ENCODE data around the gene CPEB3. TPM values are rescaled to one million over a fixed set of nuclear protein-coding genes. Genes with fewer than 3 reads are reported as not detected.

The CPEB3 gene
- total RNA-seq, 1 experiment from 2014 or later, result 3.4 TPM

Small RNA genes lying within 50 kb of the gene (small RNA-seq; reads per million reads assigned to genes)
- gene RF00019, result 0 reads per million in 2 experiments
- gene RF00402, result 0 reads per million in 2 experiments
- 0 reads per million in 2 experiments for gene RF00622
- 0 reads per million in 2 experiments for gene RNY3P12

Other genes starting within 250 kb of the CPEB3 start
- 8.5 and 9.7 TPM in 2 replicates for gene MARCHF5, start 89 bp upstream of the CPEB3 start, total RNA-seq (2014; rRNA removed; shearing (Covaris generic))

Measured in NCI-H460 (cell line).